SK-N-SH treated with all-trans-retinoic acid at 6 μM for 48 hours (cell line): ENCODE data around the gene CDH4.

Source experiments
- BACH2 ChIP-seq: fragments of 250-450 bp; sonication (Bioruptor Pico); IDR thresholded peaks from 2 replicates; pipeline ENCODE4 v1.9.0; 2021; ENCODE audit warnings: mild to moderate bottlenecking, borderline replicate concordance
- CSDC2 ChIP-seq: fragments of 250-450 bp; sonication (Bioruptor Pico); IDR thresholded peaks from 2 replicates; pipeline ENCODE4 v1.5.0; 2020; ENCODE audit warnings: mild to moderate bottlenecking, moderate library complexity
- GLIS3 ChIP-seq: fragments of 250-450 bp; sonication (Bioruptor Pico); IDR thresholded peaks from 2 replicates; pipeline ENCODE4 v1.5.0; 2020; ENCODE audit warnings: mild to moderate bottlenecking, moderate library complexity
- OSR1 ChIP-seq: fragments of 250-450 bp; sonication (Bioruptor Pico); IDR thresholded peaks from 2 replicates; pipeline ENCODE4 v1.8.0; 2022; ENCODE audit warnings: moderate library complexity, mild to moderate bottlenecking, inconsistent platforms
- RARB ChIP-seq: fragments of 250-450 bp; sonication (Bioruptor Pico); IDR thresholded peaks from 2 replicates; pipeline ENCODE4 v1.8.0; 2021; ENCODE audit warnings: mild to moderate bottlenecking, moderate library complexity
- ZC3H10 ChIP-seq: fragments of 250-450 bp; sonication (Bioruptor Pico); IDR thresholded peaks from 2 replicates; pipeline ENCODE4 v1.5.1; 2021; ENCODE audit warnings: mild to moderate bottlenecking, moderate library complexity
- ZFP30 ChIP-seq: fragments of 450-650 bp; formaldehyde crosslinking; IDR thresholded peaks from 2 replicates; pipeline ENCODE4 v1.5.0; 2022; ENCODE audit warnings: mild to moderate bottlenecking, moderate library complexity
- ZNF70 ChIP-seq: fragments of 450-650 bp; formaldehyde crosslinking; IDR thresholded peaks from 2 replicates; pipeline ENCODE4 v1.5.0; 2020; ENCODE audit warnings: mild to moderate bottlenecking, moderate library complexity
- TF ChIP-seq, protein P1 (sequence below): fragments of 250-450 bp; sonication (Bioruptor Pico); IDR thresholded peaks from 2 replicates; pipeline ENCODE4 v1.8.0; 2020; ENCODE audit warnings: mild to moderate bottlenecking, moderate library complexity, borderline replicate concordance
- TF ChIP-seq, protein P2 (sequence below): fragments of 250-450 bp; sonication (Bioruptor Pico); IDR thresholded peaks from 2 replicates; pipeline ENCODE4 v1.5.1; 2020; ENCODE audit warnings: low read depth, mild to moderate bottlenecking, moderate library complexity

DNA sequence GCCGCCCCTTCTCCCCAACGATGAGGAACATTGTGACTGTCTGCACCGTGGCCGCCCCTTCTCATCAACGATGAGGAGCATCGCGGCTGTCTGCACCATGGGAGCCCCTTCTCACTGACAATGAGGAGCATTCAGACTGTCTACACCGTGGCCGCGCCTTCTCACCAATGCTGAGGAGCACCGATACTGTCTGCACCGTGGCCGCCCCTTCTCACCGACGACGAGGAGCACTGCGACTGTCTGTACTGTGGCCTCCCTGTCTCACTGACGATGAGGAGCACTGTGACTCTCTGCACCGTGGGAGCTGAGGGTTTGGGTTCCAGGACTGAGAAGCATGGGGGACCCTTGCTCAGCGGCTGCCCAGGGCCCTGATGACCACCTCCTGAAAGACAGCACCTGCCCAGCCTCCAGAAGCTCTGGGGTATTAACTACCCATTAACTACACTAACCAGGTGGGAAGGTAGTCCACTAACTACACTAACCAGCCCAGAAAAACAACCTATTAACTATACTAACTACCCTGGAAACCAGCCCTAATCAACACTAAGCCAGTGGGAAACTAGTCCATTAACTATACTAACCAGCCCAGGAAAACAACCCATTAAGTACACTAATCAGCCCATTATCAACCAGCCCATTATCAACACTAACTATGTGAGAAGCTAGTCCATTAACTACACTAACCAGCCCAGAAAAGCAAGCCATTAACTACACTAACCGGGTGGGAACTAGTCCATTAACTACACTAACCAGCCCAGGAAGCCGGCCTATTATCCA lies 696.7 kb downstream of the CDH4 start:
- TF ChIP-seq GLIS3 (CRISPR knock-in tag) = no peak
- TF ChIP-seq BACH2 (CRISPR knock-in tag) = no peak
- TF ChIP-seq, protein P1, sequence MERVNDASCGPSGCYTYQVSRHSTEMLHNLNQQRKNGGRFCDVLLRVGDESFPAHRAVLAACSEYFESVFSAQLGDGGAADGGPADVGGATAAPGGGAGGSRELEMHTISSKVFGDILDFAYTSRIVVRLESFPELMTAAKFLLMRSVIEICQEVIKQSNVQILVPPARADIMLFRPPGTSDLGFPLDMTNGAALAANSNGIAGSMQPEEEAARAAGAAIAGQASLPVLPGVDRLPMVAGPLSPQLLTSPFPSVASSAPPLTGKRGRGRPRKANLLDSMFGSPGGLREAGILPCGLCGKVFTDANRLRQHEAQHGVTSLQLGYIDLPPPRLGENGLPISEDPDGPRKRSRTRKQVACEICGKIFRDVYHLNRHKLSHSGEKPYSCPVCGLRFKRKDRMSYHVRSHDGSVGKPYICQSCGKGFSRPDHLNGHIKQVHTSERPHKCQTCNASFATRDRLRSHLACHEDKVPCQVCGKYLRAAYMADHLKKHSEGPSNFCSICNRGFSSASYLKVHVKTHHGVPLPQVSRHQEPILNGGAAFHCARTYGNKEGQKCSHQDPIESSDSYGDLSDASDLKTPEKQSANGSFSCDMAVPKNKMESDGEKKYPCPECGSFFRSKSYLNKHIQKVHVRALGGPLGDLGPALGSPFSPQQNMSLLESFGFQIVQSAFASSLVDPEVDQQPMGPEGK (CRISPR knock-in tag) = no peak
- no peak for TF ChIP-seq RARB (CRISPR knock-in tag)
- TF ChIP-seq ZFP30 (CRISPR knock-in tag) = no peak
- TF ChIP-seq OSR1 = no peak
- TF ChIP-seq CSDC2 = no peak
- TF ChIP-seq, protein P2, sequence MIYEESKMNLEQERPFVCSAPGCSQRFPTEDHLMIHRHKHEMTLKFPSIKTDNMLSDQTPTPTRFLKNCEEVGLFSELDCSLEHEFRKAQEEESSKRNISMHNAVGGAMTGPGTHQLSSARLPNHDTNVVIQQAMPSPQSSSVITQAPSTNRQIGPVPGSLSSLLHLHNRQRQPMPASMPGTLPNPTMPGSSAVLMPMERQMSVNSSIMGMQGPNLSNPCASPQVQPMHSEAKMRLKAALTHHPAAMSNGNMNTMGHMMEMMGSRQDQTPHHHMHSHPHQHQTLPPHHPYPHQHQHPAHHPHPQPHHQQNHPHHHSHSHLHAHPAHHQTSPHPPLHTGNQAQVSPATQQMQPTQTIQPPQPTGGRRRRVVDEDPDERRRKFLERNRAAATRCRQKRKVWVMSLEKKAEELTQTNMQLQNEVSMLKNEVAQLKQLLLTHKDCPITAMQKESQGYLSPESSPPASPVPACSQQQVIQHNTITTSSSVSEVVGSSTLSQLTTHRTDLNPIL = no peak
- TF ChIP-seq ZC3H10 (CRISPR knock-in tag) = no peak
- TF ChIP-seq ZNF70 = no peak
